Left kidney (tissue), 2 donors: ENCODE data around the gene LRP2. TPM values are rescaled to one million over a fixed set of nuclear protein-coding genes. Genes with fewer than 3 reads are reported as not detected.
"Not testable (repeated sequence)": the region's sequence is repeated elsewhere in the genome, so short reads cannot be mapped to it uniquely, and the experiment has no call there.

Experiments
- DNase-seq: peaks from one replicate; pipeline ENCODE4 v3.0.0-alpha.2; 2013
- polyA plus RNA-seq: library from polyadenylated mRNA; unstranded; fragments of 120-200 nt; gene quantifications from one replicate; pipeline ENCODE4 v1.2.1, GENCODE V29; 2013; ENCODE audit not compliant: insufficient read length

Gene LRP2
- polyA plus RNA-seq, 1 donor, result 223 TPM

DNA sequence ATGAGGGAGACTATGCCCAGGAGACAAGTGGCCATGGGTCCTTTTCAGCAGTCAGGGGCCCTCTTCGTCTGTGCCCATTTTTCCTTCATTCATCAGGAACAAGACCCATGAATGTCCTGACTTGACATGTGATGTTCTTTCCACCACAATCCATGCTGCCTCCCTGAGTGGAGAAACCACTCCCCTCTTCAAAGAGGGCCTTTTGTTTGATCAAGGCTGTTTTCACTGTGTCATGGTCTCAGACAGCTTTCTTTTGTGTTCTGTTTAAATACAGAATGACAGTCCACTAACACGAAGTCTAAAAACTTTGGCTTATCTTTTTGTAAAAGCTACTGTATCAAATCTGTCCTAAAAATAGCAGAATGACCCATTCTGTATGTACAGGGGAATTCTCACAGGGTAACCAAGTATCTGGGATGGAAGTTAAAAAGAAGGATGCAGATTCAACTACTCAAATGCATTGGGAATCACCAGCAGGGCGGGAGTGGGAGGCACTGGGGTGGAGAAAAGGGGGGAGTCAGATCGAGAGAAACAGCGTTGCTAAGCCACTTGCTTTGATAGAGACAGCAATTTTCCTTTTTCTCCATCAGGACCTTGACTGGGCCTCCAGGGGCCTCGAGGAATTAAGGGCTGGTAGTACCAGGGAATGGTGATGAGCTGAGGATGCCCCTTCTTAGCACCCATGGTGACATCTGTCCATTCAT, 13.9 kb downstream of the LRP2 start:
- no peak for DNase-seq

DNA sequence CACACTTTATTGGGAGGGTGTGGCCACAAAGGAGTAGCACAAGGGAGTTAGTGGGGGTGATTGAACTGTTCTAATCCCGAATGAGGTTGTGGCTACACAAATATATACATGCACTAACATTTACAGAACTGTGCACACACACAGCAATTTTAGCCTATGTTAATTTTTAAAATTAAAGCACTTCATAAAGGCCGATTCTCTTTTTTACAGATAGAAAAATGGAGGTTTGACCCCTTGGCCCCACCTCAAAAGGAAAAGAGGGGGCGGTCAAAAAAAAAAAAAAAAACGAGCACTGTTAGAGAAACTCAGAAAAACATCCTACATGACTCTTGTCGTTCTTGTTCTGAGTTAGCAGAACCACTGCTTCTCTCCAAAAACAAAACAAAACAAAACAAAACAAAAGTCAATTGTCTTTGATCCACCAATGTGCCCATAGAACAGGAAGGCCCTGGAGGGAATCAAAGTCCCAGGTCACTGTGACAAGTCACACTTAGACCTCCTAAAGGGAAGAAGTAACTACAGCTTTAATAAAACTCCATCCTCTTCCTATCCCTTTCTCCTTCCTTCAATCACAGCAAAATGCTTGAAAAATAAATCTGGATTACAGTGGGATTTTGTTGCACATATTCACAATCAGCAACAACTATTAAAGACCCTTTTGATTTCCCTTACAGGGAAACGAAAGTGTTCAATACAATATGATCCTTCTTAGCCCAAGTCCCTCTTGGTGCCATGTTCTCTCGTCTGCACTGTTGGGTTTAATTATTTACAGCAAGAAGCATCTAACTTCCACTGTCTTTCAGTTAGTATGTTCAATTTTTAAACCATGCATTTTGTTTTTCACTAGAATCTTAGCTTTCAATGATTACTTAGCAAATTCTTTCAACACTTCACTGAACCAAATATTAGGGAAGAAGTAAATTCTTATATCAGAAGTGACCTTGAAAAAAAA, 16.6 kb downstream of the LRP2 start:
- DNase-seq, result no peak

DNA sequence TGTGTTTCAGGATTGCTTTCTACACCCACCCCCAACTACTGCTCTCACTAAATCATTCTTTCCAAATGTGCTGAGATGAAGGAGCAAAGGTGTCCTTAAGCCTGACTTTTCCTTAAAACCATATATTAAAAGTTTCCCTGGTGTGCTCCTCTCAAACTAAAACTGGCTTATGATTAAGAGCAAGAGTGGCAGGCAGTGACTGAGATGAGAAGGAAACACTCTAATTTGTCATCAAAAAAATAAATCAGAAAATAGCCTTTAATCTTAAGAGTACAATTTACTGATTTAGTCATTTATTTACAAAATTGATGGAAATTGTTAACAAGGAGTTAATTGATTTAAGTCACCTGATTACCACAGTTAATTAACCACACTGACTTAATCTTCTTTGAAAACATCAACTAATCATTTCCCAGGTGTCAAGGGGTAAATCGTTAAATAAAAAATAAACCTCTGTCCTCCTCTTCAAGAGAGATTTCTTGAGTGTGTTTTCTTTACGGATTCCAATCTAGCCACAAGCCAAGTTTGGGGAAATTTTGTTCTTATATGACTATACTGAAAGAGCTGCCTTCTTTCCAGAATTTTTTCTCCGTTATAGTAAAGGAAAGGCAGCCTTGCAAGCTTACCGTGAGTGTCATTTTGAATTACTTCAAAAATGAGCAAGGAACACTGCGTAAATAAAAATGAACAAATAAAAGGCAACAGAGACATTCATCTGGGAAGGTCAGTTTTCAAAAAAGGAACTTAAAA, 17.4 kb downstream of the LRP2 start:
- DNase-seq, result no peak

DNA sequence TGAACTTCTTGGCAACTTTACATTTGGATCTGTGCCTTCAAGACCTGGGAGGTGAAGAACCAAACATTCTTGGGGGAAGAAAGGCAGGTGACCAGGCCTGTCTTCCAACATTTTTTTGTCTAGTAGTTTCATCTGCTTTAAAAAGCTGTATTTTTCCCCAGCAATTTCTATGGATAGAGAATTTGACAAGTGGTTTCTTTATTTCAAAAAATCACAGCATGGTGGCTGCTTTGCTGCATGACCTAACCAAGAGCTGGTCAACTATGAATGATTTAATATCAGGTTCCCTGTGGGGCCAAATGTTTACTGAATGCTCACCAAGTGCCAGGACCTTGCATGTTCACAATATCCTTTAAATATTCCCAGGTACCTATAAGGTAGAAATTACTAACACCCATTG, 19.1 kb downstream of the LRP2 start:
- no peak for DNase-seq

DNA sequence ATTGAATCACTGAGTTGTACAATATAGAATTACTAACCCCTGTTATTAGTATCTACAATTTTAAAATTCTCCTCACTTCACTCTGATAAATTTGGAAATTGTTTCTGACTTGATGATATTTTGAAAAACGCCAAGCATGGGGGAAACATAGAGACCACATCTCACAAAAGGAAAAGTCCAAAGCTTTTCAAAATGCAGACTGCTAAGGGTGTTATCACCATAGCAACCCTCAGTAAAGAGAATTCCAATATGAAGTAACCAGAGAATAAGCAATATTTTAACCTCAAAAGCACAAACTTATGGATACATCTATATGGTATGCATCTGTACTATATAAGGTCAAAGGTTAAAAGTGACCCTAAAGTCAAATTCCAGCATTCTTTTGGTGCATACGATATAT, 22.7 kb downstream of the LRP2 start:
- no peak for DNase-seq

DNA sequence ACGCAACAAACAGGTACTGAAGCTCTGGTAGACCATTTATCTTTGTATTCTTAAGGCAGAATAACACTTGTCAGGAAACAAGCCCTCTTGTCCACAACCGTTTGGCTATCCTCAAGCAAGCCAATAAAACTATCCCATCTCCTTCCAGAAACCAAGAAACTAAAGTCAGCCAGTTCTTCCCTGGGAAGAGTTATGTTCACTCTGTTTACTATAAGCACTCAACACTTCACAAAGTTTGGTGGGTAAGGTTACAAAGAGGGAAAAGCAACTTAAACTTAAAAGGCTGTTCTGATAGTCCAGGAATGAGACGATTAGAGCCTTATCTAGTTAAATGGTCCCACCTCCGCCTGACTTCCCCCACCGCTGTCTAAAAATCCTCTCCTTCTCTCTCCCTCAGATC, 25.6 kb downstream of the LRP2 start:
- DNase-seq, result no peak

DNA sequence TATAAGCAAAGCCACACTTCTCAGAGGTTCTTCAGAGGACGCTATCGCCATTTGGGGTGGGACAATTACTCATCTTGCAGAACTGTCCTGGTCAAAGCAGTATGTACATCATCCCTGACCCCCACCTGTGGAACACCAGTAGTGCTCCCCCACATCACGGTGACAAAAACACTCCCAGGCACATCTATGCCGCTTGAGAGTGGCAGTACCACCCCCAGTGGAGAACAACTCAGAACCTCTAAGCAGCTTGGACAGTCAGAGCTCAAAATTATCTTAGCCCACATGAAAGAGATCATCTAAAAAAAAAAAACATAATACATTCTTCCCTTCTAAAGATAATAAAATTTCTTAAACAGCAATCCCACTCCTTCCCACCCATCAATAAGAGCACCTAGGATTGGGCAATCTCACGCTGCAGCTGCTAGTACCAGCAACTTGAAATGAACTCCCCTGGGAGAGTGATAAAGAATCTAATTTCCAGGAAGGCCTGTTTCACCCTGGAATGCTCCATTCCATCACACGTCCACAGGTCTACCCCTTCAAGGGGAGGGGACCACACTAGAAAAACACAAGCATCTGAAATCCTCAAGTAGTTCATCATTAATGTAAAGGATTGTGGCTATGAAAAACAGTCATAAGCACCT, 31.7 kb downstream of the LRP2 start:
- DNase-seq, result no peak

DNA sequence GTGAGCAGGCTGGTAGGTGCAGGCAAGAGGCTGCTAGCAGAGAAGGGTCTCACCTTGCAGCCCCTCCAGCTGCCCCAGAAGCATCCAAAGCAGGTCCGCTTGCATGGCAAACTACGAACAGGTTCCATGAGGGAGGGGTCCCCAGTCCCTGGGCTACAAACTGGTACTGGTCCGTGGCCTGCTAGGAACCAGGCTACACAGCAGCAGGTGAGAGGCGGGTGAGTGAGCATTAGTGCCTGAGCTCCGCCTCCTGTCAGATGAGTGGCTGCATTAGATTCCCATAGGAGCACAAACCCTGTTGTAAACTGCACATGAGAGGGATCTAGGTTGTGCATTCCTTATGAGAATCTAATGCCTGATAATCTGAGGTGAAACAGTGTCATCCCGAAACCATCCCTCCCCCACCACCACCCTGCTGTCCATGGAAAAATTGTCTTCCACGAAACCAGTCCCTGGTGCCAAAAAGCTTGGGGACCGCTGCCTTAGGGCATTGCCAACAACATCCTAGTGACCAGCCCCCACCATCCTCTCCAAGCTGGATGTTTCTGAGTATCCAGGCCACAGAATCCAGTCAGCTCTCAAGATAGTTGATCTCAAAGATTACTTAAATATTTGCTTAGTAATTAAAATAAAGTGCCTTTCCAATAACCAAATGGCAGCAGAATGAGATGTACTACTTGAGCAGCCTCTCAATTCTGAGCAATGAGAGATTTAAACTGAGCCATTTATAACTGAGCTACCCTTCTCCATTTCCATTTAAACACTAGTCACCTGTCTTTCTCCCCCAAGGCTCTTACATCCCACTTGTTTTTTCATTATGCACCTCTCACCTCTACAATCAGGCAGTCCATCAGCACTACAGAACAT, 32.4 kb downstream of the LRP2 start:
- no peak for DNase-seq

DNA sequence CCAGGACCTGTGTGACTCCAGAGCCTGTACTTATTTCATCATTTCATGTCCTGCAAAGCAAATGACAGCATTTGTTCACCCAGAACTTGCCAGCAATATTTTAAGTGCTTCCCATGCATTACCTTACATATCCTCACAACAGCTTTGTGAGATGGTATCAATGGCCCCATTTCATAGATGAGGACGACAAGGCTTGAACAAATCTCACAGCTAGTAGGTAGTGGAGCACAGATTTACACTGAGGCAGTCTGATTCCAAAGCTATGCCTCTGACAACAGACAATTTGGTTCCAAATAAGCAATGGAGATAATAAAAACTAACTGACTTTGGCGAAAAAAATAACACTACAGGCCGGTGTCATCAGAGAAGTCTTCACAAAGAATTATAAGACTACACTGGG, 33.5 kb downstream of the LRP2 start:
- no peak for DNase-seq

DNA sequence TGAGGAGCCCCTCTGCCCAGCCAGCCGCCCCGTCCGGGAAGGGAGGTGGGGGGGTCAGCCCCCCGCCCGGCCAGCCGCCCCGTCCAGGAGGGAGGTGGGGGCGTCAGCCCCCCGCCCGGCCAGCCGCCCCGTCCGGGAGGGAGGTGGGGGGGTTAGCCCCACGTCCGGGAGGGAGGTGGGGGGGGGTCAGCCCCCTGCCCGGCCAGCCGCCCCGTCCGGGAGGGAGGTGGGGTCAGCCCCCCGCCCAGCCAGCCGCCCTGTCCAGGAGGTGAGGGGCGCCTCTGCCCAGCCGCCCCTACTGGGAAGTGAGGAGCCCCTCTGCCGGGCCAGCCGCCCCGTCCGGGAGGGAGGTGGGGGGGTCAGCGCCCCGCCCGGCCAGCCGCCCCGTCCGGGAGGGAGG, 34.5 kb downstream of the LRP2 start:
- DNase-seq, result not testable (repeated sequence)

DNA sequence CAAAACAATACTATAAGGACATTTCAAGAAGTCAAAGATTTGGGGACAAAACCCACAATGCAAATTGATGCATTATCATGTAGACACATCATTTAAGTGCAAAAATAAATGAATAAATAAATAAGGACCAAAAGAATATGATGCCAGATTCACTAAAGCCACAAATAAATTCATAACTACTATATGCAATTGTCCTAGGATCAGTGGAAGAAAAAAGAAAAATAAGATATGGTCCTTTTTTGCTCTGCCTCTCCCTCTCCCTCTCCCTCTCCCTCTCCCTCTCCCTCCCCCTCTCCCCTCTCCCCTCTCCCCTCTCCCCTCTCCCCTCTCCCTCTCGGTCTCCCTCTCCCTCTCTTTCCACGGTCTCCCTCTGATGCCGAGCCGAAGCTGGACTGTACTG, 36.4 kb downstream of the LRP2 start:
- not testable (repeated sequence) for DNase-seq

DNA sequence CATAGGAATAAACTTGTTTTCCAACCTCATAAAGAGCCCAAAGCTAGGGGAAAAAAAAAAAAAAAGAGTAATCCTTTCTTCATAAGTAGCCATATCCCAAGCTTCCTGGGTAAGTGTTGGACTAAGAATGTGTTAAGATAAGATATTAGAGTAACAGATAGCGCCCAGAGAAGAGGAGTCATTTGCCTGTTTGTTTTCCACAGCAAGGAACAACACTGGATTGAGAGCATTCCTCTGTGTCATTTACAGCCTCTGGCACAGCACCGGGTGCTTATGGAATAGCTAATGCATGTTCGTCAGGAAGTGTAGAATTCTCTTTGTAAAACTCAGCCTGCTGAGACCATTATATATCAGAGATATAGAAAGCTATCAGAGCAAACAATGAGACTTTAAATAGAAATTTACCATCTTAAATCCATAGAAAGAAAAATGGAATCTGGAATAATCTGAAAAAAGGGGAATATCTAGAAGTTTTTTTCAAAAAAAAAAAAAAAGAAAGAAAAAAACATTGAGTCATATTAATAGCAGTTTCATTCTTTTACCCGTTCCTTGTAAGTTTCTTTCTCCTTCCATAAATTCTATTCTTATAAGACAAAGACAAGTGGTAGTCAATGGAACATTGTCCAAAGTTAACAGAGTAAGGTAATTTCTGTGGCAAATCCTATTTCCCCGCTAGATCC, 37.6 kb downstream of the LRP2 start:
- no peak for DNase-seq

DNA sequence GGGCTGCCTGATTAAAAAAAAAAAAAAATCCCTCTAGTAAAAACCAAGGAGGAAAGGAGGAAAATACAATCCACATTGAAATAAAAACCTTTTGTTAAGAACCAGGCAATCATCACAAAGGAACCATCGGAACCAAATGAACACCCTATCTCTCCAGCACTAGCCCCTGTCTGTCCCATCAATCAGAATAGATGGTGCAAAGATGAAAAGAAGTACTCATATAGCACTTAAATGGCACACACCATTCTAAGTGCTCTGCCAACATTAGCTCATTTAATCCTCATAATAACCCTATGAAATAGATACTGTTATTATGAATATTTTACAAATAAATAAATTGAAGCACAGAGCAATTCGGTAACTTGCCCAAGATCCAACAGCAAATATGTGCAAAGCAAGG, 38.5 kb downstream of the LRP2 start:
- no peak for DNase-seq

DNA sequence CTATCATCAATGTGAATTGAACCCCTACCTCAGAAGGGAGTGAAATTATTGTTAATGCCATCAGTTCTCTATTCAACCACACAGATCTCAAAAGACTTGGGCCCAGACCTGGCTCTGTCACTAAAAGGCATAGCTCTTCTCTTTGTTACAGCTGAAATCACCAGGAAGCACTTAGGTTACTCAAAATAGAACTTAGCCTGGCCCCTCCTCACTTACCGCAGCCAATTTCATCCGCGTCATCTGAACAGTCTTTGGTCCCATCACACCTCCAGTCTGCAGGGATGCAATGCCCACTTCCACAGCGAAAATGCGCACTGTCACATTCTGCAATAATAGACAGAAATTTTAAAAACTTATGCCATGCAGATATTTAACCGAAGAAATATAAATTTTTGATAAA, 41.8 kb downstream of the LRP2 start:
- DNase-seq, result no peak

DNA sequence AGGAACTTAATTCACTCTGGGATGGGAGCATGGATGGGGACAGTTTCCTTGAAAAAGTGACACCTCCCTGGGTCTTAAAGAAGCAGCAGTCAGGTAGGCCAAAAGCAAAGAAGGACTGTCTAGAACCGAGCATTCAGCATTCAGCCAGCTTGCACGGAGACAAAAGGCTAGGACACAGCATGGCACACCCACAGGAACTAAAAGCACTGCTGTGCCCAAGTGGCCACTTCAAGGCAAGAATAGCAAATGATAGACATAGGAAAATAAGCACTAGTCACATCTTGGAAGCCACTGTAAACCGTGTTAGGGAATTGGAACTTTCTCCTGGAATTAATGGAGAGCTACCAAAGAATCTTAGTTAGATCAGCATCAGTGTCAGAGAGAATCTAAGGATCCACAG, 47.0 kb downstream of the LRP2 start:
- DNase-seq, result no peak

DNA sequence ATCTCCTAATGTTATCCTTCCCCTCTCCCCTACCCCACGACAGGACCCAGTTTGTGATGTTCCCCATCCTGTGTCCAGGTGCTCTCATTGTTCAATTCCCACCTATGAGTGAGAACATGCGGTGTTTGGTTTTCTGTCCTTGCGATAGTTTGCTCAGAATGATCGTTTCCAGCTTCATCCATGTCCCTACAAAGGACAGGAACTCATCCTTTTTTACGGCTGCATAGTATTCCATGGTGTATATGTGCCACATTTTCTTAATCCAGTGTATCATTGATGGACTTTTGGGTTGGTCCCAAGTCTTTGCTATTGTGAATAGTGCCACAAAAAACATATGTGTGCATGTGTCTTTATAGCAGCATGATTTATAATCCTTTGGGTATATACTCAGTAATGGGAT, 54.0 kb downstream of the LRP2 start:
- not testable (repeated sequence) for DNase-seq

DNA sequence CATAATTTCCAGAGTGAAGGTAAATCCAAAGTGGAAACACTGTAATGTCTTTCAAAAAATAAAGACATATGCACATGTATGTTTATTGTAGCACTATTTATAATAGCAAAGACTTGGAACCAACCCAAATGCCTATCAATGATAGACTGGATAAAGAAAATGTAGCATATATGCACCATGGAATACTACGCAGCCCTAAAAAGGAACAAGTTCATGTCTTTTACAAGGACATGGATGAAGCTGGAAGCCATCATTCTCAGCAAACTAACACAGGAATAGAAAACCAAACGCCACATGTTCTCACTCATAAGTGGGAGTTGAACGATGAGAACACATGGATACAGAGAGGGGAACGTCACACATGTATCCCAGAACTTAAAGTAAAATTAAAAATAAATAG, 57.6 kb downstream of the LRP2 start:
- not testable (repeated sequence) for DNase-seq

DNA sequence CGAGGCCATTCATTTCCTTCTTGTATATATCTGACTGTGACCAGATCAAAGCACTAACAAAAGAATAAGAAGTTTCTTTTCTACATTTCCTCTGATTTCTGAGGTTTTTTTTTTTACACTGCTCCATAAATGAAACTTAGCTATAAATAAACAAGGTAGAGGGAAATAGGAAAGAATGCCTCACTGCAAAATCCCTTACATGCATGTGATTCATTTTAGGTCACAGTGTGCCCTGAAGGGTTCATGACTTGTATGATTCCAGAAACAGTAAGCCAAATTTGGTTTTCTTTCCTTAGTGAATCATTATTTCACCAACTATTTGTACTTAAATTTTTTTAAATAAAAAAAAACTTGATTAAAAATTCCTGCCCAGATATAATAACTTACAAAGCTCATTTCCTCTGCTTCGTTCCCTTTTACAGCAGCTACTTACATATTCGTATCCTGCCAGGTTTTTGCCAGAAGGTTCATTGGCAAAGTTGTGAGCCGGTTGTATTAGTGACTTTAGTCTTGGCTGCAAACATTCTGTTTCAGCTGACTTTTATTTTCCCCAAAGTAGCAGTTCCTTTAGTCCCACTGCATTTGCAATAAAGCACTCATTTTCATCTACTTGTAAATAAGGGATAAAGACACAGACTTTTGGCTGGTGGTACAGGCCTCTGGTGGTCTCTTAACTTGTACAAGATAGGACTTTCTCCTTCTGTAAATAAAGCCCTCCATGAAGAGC, 58.6 kb downstream of the LRP2 start:
- DNase-seq, result no peak

DNA sequence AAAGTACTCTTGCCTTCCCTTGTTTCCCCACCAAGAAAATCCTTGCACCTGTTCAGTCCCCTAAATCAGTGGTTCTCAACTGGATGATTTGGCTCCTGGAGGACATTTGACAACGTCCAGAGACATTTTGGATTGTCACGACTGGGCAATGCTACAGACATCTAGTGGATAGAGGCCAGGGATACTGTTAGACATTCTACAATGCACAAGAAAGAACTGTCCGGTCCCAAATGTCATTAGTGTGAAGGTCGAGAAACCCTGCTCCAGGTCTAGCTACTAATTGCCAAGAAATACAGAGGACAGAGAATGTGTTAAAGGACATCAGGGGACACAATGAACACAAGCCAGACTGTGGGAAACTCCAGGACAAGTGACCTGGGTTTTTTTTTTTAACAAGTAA, 60.0 kb downstream of the LRP2 start:
- DNase-seq, result no peak
